Transverse colon (tissue), 4 donors: ENCODE measurements around the gene RAB5B.

ENCODE experiments used
- CTCF ChIP-seq, 5 experiments: fragments of 200-600 bp in 3 of 5; fragments of 450-650 bp in 2 of 5; sonication (generic) in 3 of 5; IDR thresholded peaks; 1 replicate in 2 of 5; 2 replicates in 3 of 5; pipeline ENCODE4 v1.5.1; 2016 to 2017; ENCODE audit warnings: antibody characterized with exemption in 5 of 5, inconsistent platforms in 3 of 5, mild to moderate bottlenecking in 2 of 5, moderate library complexity in 1 of 5
- EP300 ChIP-seq: sonication (generic); formaldehyde crosslinking; IDR thresholded peaks from one replicate; pipeline ENCODE4 v1.6.1; 2017; ENCODE audit warnings: antibody characterized with exemption, low read depth
- POLR2A ChIP-seq: fragments of 450-650 bp; IDR thresholded peaks from one replicate; pipeline ENCODE4 v1.6.1; 2016; ENCODE audit warnings: antibody characterized with exemption, mild to moderate bottlenecking, moderate library complexity
- POLR2AphosphoS5 ChIP-seq, 3 donors: sonication (generic); formaldehyde crosslinking; IDR thresholded peaks; one replicate each; pipeline ENCODE4 v1.6.1; 2016; ENCODE audit warnings: antibody characterized with exemption in 3 of 3

GRCh38 chr12:55972456-55972855 lies 1.4 kb upstream of the RAB5B start:
- TF ChIP-seq POLR2AphosphoS5 (IDR thresholded peaks at IDR 0.05) (no peak), CTCF (IDR thresholded peaks at IDR 0.05) (no peak), POLR2A (no peak), EP300 (no peak)
